Upper lobe of left lung (tissue), 4 donors: ENCODE data around the gene KIF5B.
"Not testable (repeated sequence)": the region's sequence is repeated elsewhere in the genome, so short reads cannot be mapped to it uniquely, and the experiment has no call there.

Experiments used
- CTCF ChIP-seq, 6 experiments: fragments of 450-650 bp in 4 of 6; fragments of 200-600 bp in 2 of 6; sonication (generic) in 2 of 6; IDR thresholded peaks; one replicate each; pipeline ENCODE4 v1.5.1; 2016 to 2019; ENCODE audit warnings: antibody characterized with exemption in 6 of 6
- EP300 ChIP-seq, 4 donors: sonication (generic); formaldehyde crosslinking; IDR thresholded peaks; one replicate each; pipeline ENCODE4 v1.5.1; 2017; ENCODE audit warnings: antibody characterized with exemption in 4 of 4, control low read depth in 2 of 4

DNA sequence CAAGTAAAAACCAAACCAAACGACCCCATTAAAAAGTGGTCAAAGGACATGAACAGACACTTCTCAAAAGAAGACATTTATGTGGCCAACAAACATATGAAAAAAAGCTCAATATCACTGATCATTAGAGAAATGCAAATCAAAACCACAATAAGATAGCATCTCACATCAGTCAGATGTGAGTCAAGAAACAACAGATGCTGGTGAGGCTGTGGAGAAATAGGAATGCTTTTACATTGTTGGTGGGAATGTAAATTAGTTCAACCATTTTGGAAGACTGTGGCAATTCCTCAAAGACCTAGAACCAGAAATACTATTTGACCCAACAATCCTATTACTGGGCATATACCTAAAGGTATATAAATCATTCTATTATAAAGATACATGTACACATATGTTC, 68.4 kb downstream of the KIF5B start:
- not testable (repeated sequence) for TF ChIP-seq CTCF, EP300 (IDR thresholded peaks at IDR 0.05)
